LoVo (cell line): ENCODE results near the gene POLR2L.

ENCODE experiments used
- DNase-seq: peaks from one replicate; pipeline ENCODE4 v3.0.0-alpha.2; 2016; ENCODE audit warnings: low spot score

Gene POLR2L

DNA sequence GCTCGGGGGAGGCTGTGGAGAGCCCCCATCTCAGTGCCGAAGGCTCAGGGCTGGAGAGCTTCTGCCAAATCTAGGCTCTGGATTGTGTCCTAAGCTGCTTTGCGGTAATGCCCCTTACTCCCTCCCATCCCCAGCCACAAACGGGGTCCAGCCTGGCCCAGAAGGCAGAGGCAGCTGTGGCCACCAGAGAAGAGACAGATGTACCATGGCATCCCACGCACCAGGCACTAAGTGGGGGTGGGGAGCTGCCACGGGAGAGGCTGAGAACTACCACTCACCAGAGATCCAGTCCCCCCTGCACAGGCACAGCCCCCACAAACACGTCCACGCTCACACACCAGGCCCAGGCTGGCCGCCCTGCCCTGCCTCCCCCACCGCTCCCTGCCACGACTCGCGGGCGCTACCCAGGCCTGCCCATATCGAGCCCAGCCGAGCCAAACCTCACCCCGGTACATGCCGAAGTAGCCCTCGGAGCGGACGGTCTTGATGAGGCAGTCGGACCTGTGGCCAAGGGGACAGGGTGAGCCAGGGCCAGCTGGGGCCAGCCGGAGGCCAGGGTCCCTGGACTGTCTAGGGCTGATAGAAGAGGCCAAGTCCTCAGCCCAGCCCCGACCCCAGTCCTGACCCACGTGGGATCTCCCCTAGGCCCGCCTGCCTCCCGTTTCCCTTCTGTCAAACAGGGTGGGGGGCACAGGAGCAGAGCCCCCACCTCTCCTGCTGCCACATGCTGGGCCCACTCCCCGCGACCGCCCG, 48.1 kb downstream of the POLR2L start:
- no peak for DNase-seq

DNA sequence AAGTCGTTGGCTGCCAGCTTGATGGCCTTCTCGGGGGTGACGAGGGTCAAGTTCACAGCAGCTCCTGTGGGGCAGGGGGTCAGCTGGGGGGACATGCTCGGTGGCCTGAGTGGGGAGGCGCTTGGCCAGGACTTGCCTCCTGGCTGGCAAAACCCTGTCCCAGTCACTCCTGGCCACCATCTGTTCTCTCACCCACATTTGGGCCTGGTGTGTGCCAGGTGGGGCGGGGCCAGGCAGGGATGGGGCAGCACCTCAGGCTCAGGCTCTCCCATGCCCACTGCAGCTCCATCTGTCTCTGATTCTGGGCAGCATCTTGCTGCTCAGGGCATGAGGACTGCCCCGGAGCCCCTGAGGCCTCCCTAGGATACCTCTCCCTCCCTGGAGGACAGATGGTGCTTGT, 48.8 kb downstream of the POLR2L start:
- no peak for DNase-seq

GRCh38 chr11:792873-793272, 49.5 kb downstream of the POLR2L start:
- no peak for DNase-seq

GRCh38 chr11:792535-792821, 49.9 kb downstream of the POLR2L start:
- no peak for DNase-seq

- DNase-seq = no peak
Measured at GRCh38 chr11:791658-792534, 50.4 kb downstream of the POLR2L start.

DNA sequence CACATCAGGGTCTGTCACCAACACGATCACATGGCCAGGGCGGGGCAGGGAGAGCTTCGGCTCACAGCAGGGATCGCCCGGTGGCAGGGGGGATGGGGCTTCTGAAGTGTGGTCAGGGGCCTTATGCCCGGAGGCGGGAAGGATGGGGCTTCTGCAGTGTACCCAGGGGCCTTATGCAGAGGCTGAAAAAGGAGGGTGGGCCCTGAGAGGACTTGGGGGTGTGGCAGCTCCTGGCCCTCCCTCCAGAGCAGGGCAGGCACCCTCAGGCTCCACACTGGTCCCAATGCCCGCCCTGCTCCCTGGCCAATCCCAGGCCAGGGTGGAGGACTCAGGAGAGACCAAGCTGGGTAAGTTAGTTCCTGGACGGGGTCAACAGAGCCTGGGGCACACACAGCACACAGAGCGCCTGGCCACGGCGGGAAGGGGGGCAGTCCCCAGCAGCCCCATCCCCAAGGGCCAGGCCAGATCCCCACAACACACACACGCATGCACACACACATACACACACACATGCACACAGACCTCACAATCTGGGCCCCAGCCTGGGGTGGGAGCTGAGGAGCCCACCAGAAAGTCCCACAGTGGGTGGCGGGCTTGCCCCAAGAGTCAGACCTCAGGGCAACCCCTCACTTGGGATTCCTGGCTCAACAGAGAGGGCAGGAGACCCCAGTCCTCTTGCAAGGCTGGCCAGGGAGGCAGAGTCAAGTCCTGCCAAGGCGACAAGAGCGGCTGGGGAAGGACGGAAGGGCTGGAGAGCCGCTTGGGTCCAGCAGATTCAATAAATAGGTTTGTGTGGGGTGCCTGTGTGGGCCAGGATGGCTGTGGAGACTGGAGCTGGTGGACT, 51.4 kb downstream of the POLR2L start:
- no peak for DNase-seq

- DNase-seq = no peak
Measured at GRCh38 chr11:789943-790342, 52.4 kb downstream of the POLR2L start, which contains the start of gene CEND1. CEND1 (minus strand) TSS chr11:790090; CDS start chr11:788576, 1,514 bp downstream.
